HG03135 (cell line): ENCODE results near the gene NRIP3.

ENCODE experiments used
- ATAC-seq: cut with Tn5 transposase; IDR thresholded peaks from one replicate; pipeline ENCODE4 v1.9.1; 2021; ENCODE audit warnings: mild to moderate bottlenecking, moderate library complexity; ENCODE audit not compliant: unreplicated experiment

Gene NRIP3

DNA sequence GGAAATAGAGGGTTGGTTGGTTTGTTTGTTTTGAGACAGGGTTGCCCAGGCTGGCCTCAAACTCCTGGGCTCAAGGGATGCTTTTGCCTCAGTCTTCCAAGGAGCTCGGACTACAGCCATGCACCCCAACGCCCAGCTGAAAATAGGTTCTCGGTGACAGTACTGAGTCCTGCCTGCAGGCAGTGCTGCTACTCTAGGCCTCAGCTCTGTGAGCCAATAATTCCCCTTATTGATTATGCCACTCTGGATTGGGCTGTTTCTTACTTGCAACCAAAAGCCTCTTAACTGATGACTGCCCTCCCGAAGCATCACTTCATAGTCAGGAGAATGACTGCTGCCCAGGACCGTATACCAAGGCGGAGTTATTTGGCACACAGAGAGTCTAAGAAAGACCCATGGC is 69.9 kb downstream of the NRIP3 start:
- no peak for ATAC-seq

GRCh38 chr11:8932564-8933180 is 71.1 kb downstream of the NRIP3 start, which contains the start of gene C11orf16:
C11orf16 (minus strand) TSS chr11:8932947; CDS start chr11:8932308, 639 bp downstream.
- ATAC-seq, result no peak
